COLO668 (cell line): Measurements from ENCODE around the gene CEACAM21.
"Not testable (repeated sequence)": the region's sequence is repeated elsewhere in the genome, so short reads cannot be mapped to it uniquely, and the experiment has no call there.

Experiments
- DNase-seq: peaks from one replicate; lab custom pipeline; 2025; ENCODE audit not compliant: unreplicated experiment; lab: John Stamatoyannopoulos, UW

Gene CEACAM21

DNA sequence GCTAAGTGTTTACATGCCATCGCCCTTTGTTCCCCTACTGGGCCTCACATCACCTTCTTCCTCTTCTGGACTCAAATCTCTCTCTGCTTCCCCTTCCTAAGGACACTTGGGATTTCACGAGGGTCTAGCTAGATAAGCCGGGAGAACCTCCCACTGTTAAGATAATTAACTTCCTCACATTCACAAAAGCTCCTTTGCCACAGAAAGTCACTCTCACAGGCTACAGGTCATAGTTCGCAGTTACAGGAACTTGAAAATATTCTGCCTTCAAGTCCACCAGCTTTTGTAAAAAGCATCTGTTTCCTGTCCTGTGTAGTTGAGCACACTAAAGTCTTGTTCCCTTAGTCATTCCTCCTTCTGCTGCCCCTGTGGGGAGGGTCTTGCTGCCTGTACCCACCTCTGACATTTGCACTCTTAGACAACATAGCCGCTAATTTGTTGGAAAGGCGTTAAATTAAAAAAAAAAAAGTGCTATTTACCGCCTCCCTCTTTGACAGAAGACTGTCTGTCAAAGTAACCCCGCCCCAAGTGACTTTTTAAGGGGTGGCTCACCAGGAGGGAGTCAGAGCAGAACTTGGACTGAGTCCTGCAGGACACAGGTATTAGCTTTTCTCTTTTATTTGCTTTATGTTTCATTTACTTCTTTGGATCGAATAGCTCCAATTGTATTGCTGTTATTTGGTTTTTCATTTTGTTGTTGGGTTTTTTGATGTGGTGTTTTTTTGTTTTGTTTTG lies 26.8 kb upstream of the CEACAM21 start:
- DNase-seq = no peak

DNA sequence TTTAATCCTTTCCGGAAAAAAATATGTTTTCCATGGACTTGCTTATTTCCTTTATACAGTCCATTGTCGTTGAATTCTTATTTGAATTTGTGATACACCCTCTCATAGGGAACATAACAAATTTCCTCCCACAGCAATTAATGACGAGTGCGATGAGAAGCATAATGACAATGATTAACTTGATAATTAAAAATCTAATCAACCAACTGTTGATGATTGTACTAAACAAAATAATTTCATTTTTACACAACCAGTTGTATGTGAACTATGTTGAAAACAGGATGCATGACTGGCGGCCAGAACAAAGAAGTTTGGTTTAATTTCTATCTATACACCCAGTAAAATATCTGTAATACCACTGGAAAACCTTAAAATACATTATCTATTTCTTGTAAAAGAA lies 26.1 kb upstream of the CEACAM21 start:
- DNase-seq = no peak

DNA sequence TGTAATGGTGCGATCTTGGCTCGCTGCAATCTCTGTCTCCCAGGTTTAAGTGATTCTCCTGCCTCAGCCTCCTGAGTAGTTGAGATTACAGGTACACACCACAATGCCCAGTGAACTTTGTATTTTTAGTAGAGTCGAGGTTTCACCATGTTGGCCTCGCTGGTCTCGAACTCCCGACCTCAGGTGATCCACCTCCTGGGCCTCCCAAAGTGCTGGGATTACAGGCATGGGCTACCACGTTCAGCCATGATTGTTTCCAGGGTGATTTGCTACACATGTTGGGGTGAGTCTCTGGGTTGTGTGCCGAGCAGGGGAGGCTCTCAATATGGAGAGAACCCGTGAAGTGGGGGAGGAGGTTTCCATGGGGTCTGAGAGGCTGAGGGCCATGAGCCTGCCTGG lies 24.8 kb upstream of the CEACAM21 start:
- DNase-seq = no peak

DNA sequence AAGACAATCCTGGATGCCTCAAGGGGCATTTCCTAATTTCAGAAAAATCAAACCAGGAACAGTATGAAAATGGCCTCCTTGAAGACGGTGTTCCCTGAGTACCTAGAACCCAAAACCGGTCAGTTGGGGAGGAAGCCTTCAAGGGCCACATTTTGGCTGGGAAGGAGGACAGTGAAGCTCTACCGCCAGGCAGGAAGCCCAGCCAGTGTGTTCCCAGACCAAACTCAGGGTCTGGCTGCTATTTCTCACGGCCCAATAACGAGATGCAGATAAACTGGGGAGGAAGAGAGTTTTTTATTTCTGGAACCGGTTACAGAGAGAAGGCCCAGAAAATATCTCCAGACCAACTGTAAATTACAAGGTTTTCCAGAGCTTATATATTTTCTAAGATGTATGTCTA lies 24.3 kb upstream of the CEACAM21 start:
- DNase-seq = no peak

DNA sequence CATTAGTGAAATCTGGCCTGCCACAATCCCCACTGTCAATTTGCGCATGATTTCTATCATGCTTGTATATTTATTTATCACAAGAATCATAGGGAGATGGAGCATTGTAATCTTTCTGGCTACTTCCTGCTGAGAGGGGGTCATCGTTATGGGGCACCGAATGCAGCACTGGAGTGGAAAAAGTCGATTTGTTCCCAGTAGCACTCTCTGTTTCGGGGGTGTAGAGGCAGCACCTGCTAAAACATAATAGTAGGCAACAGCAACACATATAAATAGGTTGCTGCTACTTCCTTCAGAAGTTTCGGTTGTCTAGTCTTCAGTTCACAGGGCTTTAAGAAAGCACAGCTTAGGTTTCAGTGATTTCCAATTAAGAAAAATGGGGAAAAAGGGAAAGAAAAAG lies 23.4 kb upstream of the CEACAM21 start:
- DNase-seq = no peak

DNA sequence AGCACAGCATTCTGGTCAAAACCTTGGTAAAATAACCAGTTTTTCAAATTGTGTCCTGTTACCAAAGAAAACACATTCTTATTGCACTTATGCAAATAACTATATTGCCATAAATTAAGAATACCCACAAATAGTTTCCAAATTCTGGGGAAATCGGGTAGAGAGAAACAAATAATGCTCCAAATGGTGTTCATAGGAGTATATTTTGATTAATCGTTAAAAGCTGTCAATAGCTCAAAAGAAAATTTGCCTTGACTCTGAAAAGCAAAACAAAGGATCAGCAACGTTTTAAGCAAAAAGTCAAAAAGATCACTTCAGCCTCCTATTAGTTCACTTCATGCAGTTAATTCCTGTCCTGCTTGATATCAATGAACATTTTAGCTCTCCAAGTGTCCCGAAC lies 22.2 kb upstream of the CEACAM21 start:
- no peak for DNase-seq

DNA sequence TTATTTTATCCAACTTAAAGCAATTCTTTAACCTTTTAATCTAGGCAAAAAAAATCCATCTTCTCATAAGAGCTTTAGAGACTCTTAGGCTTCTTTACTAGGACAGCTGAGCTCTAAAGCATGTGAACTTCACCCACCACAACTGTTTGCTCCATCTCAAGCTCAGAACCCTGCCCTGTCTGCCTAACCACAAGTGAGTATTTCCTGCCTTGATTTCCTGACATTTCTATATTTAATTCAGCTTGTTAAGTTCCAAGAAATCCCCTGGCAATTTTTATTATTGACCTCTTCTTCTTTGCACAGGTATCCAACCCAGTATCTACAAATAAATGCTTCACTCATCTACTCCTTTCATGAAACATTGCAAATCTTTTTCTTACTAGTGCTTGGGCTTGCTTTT lies 21.1 kb upstream of the CEACAM21 start:
- DNase-seq = no peak

DNA sequence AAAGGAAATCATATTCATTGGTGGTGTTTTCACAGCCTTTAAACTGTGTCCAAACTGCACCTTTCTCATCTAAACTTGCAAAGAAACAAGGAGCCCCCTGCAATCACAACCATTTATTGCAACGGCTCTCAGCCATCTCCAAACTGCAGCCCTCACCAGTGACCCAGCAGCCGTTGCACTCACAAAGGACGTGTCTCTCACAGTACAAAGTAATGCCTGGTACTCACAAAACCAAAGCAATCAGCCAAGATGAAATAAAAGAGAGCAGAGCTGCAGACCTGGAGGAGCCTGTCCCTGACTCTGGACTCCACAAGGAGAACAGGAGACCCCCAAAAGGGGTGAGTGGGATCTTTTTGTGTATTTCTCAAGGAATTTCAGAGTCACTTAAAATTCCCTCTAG lies 20.2 kb upstream of the CEACAM21 start:
- DNase-seq = no peak

DNA sequence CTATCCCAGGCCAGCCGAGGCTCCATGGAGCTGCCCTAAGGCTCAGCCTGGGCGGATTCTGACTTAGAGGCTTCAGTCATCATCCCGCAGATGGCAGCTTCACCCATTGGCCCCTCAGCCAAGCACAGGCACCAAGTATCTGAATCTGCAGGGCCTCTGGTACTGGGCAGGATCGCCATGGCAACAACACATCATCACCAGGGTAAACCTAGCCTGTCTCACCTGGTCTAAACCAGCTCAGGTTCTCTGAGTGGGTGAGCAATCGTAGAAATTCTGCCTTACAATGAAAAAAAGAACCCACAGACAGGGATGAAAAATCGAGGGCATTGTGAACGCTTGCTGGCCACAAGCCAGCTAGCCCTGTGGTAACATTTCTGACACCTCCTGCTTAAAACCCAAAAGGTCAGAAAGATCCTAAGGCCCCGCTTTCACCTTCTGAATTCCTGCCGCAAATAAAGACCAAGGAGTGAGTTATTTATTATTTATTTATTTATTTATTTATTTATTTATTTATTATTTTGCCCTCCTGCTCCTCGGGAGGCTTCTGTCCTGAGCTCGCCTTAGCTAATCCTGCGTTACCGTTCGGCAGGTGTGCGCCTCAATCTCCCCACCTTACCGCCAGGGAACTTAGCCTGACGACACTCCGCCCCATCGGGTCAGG lies 12.0 kb upstream of the CEACAM21 start:
- peak; percentile 27 for DNase-seq

DNA sequence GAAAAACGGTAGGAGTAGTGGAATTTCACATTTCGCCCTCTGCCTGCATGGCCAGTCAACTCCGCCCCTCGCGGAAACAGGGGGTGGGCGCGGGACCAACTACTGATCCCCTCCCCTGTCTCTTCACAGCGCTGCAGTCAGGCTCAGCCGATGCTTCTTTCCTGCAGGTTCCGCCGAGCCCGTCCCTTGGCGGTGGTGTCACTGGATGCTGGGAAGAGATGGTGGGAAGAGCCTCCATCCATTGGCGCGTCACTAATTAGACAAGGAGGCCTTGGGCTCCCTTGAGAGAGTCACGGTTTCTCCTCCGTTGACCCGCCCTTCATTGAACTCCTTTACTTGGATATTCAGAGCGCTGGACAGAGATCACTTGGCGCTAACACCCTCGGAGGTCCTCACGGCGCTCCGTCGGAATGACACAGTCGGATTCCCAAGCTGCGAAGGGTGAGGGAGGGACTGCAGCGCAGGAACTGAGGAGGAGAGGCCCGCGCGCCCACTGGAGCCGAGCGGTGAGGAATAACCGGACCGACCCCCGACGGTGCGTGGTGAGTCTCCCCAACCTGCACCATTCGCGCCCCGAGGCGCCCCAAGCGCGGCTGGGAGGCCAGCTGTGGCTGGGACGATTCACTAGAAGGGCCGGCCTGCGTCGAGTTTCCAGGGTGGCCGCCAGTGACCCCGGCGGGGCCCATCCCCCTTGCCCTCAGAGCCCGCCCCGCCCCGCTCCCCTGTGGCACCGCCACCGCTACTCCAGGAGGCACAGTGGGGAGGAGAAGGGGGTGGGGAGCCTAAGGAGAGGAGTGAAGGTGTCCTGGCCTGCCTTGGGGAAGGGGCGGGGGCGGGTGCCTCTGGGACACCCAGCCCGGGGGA lies 11.2 kb upstream of the CEACAM21 start:
- DNase-seq = no peak

DNA sequence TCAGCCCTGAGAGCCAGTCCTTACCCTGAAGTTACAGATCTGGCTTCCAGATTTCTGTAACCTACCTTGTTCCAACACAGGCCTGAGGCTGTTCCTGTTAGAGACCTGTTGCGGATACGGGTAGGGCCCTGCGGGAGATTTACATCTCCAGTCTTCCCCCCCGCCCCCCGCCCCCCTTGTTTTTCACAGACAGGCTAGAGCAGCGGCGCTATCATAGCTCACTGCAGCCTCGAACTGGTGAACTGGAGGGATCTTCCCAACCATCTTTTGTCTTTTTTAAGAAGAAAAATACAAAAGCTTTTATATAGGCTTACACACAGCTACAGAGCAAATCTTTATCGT lies 10.6 kb upstream of the CEACAM21 start:
- no peak for DNase-seq

DNA sequence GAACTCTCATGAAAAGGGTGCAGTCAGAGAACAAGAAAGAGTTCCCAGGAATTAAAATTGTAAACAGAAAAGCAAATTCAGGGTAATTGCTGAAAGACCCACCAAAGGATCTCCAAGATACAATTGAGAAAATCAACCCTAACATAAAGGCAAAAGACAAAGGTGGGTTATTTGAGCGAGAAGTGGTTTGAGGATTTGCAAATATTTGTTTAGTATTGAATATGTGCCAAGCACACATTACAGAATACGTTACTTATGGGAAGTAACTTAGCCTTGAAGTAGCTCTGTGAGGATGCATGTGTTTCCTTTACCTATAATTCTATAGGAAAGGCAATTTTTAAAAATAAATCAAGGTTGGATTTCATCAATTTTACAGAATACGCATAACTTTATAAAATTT lies 10.0 kb upstream of the CEACAM21 start:
- DNase-seq = no peak

DNA sequence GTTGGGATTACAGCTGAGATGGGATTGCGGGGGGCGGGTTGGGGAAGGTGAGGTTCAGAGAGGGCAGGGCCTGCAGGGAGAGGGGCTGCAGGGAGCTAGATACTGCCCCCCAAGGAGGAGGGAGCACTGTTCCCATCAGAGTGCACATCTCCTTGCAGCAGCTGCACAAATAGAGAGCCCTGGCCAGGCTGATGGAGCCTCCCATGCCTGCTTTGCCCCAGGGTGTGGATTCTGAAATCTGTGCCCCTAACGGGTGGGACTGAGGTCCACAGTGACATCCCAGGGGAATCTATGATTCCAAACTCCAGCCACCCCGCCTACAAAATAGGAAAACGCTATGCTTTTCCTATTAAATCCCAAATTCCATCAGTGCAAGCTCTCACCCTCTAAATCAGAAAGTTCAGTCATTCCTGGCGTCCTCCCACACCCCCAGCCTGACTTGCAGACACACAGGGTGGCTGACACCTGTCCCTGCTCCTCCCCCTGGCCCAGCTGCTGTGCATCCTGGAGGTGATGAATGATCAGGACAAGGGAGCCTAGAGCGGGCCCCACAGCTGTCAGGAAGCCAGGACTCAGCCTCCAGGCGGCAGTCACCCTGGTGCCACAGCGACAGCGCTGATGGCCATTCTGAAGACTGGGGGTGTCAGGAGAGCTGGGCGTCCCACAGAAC lies 6.3 kb upstream of the CEACAM21 start:
- DNase-seq = peak; percentile 39

DNA sequence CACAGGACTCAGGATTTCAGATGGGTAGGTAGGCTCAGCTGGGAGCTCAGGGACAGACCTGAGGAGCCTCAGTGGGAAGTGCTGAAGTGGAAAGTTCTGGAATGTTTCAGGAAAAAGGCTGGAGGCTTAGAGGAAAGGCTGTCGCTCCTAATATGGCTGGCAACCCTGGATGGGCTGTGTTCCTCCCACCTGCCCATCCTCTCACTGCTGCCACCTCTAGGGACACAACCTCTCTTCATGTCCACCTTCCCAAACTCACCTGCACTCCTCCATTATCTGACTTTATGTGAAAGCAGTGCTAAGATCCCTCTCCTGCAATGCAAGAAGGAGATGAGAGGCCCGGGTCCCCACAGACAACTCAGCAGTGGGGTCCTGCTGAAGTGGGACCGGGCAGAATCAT lies 5.8 kb upstream of the CEACAM21 start:
- DNase-seq = no peak

DNA sequence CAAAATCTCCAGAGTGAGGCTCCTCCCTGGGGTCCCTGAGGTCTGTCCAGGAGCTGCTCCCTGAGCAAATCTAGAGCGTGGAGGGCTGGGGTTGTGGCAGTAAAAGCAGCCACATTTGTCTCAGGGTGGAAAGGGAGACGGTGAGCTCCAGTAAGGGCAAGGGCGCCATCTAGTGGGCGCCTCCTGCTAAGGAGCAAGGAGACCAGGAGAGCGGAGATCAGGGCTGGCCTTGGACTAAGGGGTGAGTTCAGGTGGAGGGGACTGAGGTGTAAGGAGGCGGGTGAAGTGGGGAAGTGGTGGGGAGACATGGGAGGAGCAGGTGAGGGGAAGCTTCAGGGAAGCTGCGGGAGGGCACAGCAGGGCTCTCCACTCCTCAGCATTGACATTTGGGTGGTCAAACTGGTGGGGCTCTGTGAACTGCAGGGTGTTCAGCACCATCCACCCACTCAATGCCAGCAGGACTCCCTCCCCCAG lies 5.3 kb upstream of the CEACAM21 start:
- peak; percentile 81 for DNase-seq

DNA sequence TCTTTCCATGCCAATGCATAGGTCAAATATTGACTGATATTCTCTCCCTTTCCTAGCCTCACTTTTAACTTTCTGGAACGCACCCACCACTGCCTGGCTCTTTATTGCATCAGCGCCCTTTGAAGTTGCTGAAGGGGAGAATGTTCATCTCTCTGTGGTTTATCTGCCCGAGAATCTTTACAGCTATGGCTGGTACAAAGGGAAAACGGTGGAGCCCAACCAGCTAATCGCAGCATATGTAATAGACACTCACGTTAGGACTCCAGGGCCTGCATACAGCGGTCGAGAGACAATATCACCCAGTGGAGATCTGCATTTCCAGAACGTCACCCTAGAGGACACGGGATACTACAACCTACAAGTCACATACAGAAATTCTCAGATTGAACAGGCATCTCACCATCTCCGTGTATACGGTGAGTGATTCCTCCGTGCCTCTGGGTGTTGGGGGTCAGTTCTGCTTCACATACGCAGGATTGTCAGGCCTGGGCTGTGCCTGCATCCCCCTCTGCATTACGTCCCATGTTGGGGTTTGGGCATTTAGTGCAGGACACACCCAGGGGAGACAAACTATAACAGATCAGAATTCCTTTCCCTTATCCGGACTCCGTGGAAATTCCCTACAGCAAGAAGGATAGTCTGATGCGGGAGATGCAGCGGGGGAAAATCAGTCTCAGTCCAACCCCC lies 1.3 kb downstream of the CEACAM21 start:
- no peak for DNase-seq

DNA sequence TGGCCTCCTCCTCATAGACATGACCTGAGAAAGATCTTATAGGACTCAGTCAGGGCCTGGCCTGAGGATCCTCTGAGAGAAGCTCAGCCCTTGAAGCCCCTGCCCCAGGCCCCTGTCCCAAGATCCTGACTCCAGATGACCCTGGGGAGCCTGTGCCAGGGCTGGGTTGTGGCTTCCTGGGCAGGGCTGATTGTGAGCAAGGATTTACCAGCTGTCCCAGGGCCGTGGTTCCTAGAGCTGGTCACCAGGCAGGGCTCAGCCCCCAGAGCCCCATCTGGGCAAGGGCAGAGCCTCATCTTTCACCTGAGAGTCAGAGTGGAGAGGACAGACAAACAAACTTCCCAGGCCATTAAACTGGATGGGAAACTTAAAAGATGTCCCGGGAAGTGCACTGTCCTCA lies 1.9 kb downstream of the CEACAM21 start:
- no peak for DNase-seq

DNA sequence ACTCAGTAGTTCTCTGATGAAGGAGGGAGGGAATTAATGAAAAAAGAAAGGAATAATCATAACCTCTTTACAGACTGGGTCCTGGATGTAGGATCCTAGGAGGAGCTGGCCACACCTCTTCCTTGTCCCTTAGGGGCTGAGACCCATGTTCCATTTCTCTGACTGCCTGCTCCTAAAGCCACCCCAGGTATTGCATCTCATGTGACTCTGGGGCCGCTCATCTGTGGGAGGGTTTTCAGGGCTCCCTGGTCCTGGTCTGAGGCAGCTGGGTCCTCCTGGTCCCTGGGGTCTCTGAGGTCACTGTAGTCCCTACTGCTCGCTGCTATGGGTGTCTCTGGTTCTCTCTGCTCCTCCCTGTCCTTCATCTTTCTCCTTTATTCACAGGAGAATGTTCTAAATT lies 2.9 kb downstream of the CEACAM21 start:
- no peak for DNase-seq

DNA sequence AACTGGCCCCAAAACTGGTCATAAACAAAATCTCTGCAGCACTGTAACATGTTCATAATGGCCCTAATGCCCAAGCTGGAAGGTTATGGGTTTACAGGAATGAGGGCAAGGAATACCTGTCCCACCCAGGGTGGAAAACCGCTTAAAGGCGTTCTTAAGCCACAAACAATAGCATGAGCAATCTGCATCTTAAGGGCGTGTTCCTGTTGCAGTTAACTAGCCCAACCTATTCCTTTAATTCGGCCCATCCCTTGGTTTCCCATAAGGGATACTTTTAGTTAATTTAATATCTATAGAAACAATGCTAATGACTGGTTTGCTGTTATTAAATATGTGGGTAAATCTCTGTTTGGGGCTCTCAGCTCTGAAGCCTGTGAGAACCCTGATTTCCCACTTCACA lies 5.1 kb downstream of the CEACAM21 start:
- DNase-seq = not testable (repeated sequence)

DNA sequence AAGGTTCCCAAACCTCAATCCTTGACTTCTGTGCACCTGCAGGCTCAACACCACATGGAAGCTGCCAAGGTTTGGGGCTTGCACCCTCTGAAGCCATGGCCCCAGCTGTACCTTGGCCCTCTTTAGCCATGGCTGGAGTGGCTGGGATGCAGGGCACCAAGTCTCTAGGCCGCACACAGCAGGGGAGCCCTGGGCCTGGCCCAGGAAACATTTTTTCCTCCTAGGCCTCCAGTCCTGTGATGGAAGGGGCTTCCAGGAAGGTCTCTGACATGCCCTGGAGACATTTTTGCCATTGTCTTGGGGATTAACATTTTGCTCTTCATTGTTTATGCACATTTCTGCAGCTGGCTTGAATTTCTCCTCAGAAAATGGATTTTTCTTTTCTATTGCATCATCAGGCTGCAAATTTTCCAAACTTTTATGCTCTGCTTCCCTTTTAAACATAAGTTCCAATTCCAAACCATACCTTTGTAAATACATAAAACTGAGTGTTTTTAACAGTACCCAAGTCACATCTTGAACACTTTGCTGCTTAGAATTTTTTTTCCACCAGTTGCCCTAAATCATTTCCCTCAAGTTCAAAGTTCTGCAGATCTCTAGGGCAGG lies 6.7 kb downstream of the CEACAM21 start:
- not testable (repeated sequence) for DNase-seq
